SK-N-DZ (cell line): ENCODE measurements around the gene RAPGEF4.

Experiments used
- DNase-seq: peaks from one replicate; pipeline ENCODE4 v3.0.0-alpha.2; 2015; ENCODE audit warnings: low spot score

The RAPGEF4 gene

GRCh38 chr2:172823261-172823850 lies 87.7 kb downstream of the RAPGEF4 start:
- DNase-seq, result no peak

DNA sequence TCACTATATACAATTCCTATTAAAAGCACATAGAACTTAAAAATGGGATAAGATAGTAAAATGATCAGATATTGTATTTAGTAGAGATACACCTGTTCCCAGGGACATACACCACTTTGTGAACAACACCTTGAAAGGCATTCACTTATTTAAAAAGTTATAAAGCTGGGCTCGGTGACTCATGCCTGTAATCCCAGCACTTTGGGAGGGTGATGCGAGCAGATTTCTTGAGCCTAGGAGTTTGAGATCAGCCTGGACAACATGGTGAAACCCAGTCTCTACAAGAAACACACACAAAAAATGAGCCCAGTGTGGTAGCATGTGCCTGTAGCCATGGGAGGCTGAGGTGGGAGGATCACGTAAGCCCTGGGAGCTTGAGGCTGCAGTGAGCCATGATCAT lies 90.9 kb downstream of the RAPGEF4 start:
- no peak for DNase-seq

- DNase-seq, result no peak
Measured at GRCh38 chr2:172829229-172829628, 93.6 kb downstream of the RAPGEF4 start.

DNA sequence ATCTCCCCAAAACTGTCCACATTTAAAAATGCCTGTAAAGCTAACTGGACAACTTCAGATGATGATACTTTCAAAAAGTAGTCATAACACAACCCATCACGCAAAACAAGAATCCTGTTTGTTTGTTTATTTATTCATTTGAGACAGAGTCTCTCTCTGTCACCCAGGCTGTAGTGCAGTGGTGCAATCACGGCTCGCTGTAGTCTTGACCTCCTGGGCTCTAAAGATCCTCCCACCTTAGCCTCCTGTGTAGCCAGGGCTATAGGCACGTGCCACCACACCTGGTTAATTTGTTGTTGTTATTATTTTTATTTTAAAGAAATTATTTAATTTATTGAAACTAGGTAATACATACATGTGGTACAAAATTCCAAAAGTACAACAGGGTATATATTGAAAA lies 94.8 kb downstream of the RAPGEF4 start:
- DNase-seq, result no peak

- DNase-seq, result no peak
Measured at GRCh38 chr2:172833898-172834297, 98.3 kb downstream of the RAPGEF4 start.

DNA sequence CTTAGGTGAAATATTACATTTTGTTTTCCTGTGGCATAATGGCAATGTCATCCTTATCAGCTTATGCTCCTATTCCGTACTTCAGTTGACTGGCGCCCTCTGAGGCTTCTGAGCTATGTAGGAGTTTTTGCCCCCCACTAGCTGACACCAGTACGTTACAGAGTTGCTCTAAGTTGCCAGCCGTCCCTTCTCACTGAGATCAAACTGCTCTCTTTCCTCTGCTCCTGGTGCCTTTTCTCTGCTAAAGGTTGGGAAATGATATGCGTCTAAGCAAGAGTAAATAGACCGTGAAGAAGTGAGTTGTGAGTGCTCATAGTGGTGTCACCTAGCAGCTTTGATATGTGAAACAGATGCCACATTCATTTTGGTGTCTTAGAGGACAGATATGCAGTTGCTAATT lies 99.2 kb downstream of the RAPGEF4 start:
- no peak for DNase-seq

DNA sequence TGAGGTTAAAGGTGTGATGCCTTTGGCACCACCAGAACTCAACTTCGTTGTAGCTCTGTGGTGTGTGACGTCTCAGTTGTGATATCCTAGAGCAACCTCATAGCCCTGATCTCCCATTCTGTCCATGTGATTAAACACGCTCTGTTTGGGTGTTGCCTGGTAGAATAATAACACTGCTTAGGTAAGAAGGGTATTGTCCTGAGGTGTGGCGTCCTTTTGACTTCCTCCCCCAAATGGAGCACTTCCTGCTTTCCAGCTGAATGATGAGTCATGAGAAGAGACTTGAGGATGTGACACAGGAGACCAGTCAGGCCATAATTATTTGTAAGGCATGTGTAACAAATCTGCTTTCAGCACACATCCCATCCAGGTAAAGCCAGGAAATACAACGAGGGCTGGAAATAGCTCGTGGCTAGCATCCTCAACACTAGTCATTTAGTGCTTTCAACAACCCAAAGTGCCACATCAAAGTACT lies 100.7 kb downstream of the RAPGEF4 start:
- no peak for DNase-seq

DNA sequence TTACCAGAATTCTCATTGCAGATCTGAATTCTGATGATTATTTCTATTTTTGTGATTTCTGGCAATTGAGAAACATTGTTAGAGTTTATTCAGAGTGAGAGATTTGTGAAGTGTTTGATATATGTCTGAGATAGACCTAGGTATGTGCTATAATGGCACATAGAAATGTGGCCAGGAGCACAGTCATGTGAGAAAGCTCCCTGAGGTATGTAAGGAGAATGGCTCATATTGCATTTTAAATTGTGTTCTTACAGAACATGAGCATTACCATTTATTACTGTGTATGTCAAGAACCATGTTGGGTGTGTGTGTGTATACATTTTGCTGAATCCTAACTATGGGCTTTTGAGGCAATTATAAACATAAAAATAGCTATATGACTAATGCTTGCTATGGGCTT lies 101.2 kb downstream of the RAPGEF4 start:
- no peak for DNase-seq

DNA sequence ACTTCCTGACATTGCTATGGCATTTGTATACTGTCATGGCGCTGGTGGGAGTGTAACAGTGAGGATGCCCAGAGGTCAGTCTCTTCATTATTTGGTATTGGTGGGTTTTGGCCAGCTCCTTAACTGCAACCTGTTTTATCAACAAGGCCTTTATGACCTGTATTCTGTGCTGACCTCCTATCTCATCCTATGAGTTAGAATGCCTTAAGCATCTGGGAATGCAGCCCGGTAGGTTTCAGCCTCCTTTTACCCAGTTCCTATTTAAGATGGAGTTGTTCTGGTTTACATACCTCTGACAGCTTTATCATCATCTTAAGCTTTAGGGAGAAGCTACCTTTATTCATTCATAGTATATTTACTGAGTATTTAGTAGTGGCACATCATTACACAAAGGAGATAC lies 103.8 kb downstream of the RAPGEF4 start:
- no peak for DNase-seq

DNA sequence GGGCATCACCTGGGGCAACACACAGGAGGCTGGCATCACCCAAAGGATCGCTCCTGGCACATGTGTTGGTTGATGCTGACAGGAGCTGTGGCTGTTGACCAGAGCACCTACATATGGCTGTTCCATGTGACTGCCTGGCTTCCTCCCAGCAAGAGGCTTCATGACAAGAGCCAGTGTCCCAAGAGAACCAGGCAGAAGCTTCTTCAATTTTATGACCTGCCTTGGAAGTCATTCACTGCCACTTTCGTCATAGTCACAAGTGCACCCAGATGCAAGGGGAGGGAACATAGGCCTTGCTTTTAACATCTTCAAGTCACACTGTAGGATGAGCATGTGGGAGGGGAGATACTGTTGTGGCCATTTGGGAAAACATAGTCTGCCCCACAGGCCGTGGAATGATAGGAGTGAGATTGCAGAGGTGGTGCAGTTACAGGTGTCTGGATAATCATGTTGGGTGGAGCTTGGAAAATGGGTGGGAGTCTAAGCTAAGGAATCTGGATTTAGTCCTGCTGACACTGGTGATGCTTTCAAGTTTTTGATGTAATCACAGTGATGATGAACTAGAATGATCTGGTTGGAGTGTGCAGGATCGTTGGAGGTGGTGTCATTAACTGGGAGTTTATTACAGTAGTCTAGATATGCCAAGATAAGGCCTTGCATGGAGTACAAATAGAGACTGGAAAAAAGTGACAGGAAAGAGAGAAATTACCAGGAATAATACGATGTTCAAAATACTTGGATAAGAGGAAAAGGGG lies 107.0 kb downstream of the RAPGEF4 start:
- peak; percentile 33 for DNase-seq

DNA sequence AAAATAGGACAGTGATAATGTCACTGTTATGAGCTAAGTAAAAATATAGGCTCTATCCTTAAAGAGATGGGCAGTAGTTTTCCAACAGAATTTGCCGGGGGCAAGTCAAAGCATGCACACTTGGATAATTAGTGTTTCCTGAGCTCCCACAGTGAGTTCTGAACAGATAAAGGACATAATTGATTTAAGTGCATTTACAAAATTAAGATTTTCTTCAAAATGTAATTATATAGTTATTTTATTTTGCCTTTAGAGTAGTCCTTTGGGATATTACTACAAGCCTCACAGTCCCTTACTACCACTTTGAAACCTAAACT lies 107.6 kb downstream of the RAPGEF4 start:
- no peak for DNase-seq

- no peak for DNase-seq
Measured at GRCh38 chr2:172843902-172844715, 108.5 kb downstream of the RAPGEF4 start.

GRCh38 chr2:172845028-172845630 lies 109.5 kb downstream of the RAPGEF4 start:
- DNase-seq, result no peak

DNA sequence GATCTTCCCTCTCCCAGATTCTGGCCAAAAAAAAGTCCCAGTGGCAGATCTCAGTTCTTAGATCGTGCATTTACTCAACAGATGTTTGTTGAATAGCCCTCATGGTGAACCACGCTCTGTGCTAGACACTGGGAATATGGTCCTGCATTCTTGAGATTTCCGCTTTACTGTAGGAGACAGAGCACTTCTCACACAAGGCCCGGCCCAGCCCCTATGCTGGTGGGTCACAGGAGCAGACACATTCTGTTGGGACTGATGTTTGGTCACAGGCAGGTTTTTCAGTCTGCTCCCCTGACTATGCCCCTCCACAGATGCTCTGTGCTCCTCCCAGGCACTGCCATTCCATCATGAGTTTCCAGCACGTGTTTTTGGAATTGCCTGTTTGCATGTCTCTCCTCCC lies 110.9 kb downstream of the RAPGEF4 start:
- DNase-seq, result no peak

GRCh38 chr2:172847188-172847587 lies 111.5 kb downstream of the RAPGEF4 start:
- no peak for DNase-seq

DNA sequence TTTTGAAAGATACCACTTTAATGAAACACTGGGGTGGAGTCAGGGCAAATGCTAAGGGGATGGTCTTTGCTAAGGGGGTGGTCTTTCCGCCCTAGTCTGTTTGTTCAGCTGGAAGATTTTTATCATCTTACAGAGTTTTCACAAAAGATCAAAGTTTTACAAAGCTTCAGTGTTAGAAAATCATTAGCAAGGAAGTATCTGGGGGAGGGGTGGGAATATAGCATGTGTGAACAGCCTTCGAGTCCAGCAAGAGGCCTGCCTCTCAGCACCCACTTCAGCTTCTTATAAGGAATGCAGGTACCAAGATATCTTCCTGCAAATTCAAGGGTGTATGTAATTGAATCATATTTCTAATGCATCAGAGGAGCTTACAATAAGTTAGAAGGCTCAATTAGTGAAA lies 112.9 kb downstream of the RAPGEF4 start:
- DNase-seq, result no peak

GRCh38 chr2:172849519-172850217 lies 114.0 kb downstream of the RAPGEF4 start:
- DNase-seq, result no peak

GRCh38 chr2:172855588-172855987 lies 119.9 kb downstream of the RAPGEF4 start:
- no peak for DNase-seq

- no peak for DNase-seq
Measured at GRCh38 chr2:172856606-172857005, 121.0 kb downstream of the RAPGEF4 start.

GRCh38 chr2:172858473-172858745 lies 122.8 kb downstream of the RAPGEF4 start:
- no peak for DNase-seq

DNA sequence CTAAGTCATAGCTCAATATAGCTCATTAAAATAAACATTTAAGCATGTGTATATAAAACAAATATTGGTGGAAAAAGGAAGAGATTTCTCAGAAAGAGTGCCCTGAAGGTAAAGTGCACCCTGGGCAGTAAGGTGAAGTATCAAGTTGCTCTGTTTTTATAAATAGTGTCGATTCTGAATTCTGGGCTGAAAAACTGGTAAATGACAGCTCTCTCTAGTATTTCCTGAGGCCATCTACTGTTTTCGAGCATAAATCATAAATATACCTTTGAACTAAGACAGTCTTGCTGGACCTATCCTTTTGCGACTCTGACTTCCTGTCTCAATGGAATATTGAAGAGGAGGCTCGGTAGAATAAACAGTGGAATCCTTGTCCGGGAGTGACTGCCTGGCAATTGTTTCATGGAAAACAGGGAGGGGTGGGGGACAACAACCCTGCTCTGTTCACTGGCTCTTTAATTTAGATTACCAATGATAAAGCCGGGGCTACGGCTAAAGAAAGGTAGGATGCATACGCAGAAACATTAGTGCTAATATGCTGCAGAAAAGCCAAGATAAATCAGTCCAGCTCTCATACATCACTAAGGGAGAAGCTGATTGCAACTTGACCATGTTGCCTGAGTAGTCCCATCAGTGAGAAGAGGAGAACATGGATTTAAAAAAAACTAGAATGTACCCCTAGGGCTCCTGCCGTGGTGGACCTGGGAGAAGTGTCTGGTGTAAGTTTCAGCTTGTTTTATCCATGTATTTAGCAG lies 124.1 kb downstream of the RAPGEF4 start:
- peak; percentile 58 for DNase-seq
